ENCODE data around the gene EGFL8.

The EGFL8 gene

DNA sequence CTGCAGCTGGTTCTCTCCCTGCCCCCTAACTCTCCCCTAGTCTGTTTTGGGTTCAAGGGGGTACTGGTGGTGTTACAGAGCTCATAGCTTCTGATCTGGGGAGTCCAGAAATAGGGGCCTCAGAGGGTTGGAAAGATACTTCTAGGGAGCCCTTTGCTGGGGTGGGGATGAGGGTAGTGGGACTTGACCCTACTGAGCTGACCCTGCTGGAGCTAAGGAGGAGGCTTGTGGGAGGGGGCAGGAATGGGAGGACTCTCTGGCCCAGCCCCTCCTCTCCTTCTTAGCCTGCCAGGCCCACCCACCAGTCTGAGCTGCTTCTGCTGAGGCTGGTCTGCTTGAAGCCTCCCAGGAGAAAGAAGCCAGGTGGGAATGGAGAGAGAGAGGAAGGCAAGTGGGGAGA, at the start of gene EGFL8:
Gene EGFL8, plus strand, starts transcription at position 301 of the 400 bp plus-strand sequence. CDS start 1,571 bp downstream, outside the sequence.
- H3K27ac Mint-ChIP-seq, result no peak within 1 kb of the TSS
- H3K27me3 Mint-ChIP-seq, result no peaks in the 10 kb centered on the region
- H3K9me3 Mint-ChIP-seq, result no peaks in the 10 kb centered on the region
- peaks cover 14% of the 10 kb centered on the region for H3K4me1 Mint-ChIP-seq
- ATAC-seq, result no peak
- peaks cover 36% of the 10 kb centered on the region for H3K36me3 Mint-ChIP-seq
- H3K4me3 Mint-ChIP-seq, result no peak within 1 kb of the TSS

DNA sequence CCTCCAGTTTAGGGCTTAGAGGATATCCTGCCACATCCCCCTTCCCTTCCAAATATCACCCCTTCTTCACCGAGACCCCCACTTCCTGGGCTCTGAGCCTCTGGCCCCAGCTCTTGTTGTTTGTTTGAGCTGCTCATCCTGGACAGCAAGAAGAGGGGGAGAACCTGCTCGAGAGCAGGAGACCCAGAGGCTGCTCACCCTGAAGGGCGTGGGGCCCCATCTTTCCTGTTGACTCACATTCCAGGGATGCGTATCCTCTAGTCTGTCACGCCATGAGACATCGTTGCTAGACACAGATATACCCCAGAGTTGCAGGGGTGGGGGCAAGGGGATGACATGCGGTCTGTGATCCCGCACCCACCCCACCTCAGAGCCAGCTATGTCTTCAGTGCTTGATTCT, 49.6 kb upstream of the EGFL8 start:
- H3K4me1 Mint-ChIP-seq, result peaks cover 25% of the 10 kb centered on the region
- ATAC-seq, result no peak
- no peak overlapping the region for H3K27ac Mint-ChIP-seq
- peaks cover 61% of the 10 kb centered on the region for H3K36me3 Mint-ChIP-seq
- no peaks in the 10 kb centered on the region for H3K9me3 Mint-ChIP-seq
- no peak overlapping the region for H3K4me3 Mint-ChIP-seq
- H3K27me3 Mint-ChIP-seq, result no peaks in the 10 kb centered on the region

DNA sequence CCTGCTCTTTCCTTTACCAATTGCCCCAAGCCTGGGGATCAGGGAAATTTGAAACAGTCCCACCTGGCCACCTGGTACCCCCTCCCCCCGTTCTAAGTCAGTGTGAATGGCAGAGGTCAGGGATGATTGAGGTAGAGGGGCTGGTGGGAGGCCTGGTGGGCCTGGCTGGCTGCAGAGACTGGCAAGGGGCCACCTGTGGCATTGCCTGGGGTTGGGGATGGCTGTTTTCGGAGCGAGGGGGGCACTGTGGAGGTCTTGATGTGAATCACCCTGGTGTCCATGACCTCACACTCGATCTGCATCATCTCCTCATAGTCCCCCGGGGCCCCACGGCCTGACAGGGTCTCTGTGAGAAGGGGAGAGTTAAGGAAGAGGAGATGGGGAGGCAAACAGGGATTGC, 48.8 kb upstream of the EGFL8 start:
- Mint-ChIP-seq H3K9me3 (no peaks in the 10 kb centered on the region), H3K36me3 (peaks cover 69% of the 10 kb centered on the region), H3K27me3 (no peaks in the 10 kb centered on the region), H3K27ac (no peak overlapping the region), H3K4me1 (peaks cover 23% of the 10 kb centered on the region), H3K4me3 (no peak overlapping the region)
- ATAC-seq, result no peak

DNA sequence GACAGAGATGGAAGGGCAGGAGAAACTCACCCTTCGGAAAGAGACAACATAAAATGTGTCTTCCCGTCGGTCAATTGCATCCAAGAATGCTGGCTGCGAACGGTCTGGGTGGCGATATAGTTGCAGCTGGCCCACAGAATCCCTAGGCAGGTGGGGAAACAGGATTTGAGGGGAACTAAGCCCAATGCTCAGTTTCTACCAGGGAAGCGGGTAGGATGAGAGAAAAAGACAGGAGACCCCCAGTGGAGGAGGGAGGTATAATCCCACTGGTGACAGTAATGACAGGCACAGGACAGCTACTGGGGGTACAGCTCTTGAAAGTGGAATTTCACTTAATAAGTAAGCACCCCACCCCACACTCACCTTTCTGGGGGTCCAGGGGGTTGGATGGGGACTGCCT, 47.7 kb upstream of the EGFL8 start:
- Mint-ChIP-seq H3K9me3 (no peaks in the 10 kb centered on the region), H3K36me3 (peaks cover 73% of the 10 kb centered on the region), H3K4me1 (peaks cover 23% of the 10 kb centered on the region), H3K4me3 (no peak overlapping the region), H3K27ac (no peak overlapping the region), H3K27me3 (no peaks in the 10 kb centered on the region)
- ATAC-seq, result no peak

DNA sequence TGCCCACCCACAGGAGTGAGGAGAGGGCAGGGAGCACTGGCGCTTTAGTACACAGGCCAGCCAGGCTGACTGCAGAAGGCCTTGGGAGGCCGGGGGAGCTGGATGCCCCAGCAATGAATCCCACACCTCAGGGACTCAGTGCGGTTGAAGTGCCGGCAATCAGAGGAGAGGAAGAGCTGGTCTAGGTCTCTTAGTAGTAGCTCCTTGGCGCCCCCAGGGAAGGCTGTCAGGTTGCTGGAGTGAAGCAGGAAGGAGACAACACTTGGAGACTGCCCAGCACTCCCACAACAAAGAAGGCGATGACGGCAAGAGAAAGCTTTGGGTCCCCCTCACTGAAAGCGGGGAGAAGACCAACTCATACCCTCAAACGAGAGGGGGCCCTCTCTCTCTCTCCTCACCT, 46.9 kb upstream of the EGFL8 start:
- ATAC-seq, result no peak
- no peaks in the 10 kb centered on the region for H3K9me3 Mint-ChIP-seq
- H3K4me3 Mint-ChIP-seq, result no peak overlapping the region
- no peaks in the 10 kb centered on the region for H3K27me3 Mint-ChIP-seq
- no peak overlapping the region for H3K27ac Mint-ChIP-seq
- peaks cover 23% of the 10 kb centered on the region for H3K4me1 Mint-ChIP-seq
- H3K36me3 Mint-ChIP-seq, result peaks cover 77% of the 10 kb centered on the region

DNA sequence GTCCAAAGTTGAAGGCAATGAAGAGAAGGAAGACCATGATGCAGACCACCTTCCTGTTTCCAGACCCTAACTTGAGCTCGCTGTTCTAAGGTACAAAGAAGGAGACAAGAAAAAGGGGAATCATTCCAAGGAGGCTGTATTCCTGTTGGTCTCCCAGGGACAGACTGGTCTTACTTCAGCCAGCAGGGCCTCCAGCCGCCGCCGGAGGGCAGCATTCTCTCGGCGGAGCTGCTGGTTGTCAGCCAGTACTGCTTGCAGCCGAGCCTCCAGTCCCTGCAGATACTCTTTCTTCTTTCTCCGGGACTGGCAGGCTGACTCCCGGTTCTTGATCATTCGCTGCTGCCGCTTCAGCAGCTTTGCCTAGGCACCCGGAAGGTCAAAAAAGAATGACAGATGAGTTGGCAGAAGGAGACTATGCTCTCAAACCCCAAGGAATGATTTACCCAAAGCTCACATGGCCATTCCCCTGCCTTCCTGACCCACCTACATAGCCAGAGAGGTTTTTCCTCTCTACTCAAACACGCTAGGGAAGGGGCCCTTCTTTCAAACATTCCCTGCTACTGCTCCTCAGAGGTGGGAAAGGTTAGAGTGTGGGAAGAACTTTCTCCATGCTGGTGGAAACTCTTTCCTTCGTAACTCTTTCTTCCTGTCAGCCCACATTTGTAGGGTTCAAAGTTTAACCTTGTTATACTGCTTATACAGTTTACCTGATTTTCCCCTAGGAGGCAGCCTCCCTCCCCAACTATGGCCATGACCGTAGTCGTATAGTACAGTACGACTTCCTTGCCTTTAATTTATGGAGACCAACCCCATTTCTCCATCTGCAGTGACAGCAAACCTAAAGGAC, 45.4 kb upstream of the EGFL8 start:
- no peak overlapping the region for H3K27ac Mint-ChIP-seq
- no peaks in the 10 kb centered on the region for H3K27me3 Mint-ChIP-seq
- peak; percentile 89 for ATAC-seq
- H3K9me3 Mint-ChIP-seq, result no peaks in the 10 kb centered on the region
- peaks cover 74% of the 10 kb centered on the region for H3K36me3 Mint-ChIP-seq
- H3K4me1 Mint-ChIP-seq, result peaks cover 15% of the 10 kb centered on the region
- no peak overlapping the region for H3K4me3 Mint-ChIP-seq

DNA sequence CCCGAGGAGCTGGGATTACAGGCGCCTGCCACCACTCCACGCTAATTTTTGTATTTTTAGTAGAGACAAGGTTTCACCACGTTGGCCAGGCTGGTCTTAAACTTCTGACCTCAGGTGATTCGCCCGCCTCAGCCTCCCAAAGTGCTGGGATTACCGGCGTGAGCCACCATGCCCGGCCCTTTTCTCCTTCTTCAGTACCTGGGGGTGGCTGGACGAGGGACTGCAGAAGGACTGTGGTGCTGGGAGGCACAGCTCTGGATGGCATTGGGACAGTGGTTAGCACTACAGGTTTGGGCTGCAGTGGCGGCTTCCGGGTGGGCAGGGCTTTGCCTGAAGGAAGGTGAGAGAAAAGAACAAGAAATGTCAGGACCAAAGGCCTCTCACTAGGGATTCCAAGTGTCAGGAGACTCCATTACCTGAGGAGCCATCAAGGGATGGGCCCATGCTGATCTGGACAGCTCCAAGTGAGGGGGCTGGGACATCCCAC, 43.8 kb upstream of the EGFL8 start:
- H3K27me3 Mint-ChIP-seq, result no peaks in the 10 kb centered on the region
- no peaks in the 10 kb centered on the region for H3K9me3 Mint-ChIP-seq
- H3K36me3 Mint-ChIP-seq, result peaks cover 71% of the 10 kb centered on the region
- ATAC-seq, result no peak
- no peak overlapping the region for H3K4me3 Mint-ChIP-seq
- no peak overlapping the region for H3K27ac Mint-ChIP-seq
- peaks cover 23% of the 10 kb centered on the region for H3K4me1 Mint-ChIP-seq

DNA sequence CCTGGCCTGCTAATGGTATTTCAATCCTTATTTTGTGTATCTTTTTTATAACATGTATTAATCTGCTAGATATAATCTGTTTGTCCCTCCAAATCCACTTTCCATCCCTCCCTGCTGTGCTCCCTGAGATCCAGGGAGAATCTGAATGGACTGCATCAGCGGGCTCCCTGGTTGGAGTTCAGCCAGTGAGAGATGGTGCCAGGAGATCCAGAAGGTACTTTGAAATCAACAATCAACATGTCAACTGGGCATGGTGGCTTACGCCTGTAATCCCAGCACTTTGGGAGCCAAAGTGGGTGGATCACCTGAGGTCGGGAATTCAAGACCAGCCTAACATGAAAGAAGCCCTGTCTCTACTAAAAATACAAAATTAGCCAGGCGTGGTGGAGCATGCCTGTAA, 40.7 kb upstream of the EGFL8 start:
- Mint-ChIP-seq H3K36me3 (peaks cover 64% of the 10 kb centered on the region), H3K27me3 (no peaks in the 10 kb centered on the region), H3K27ac (no peak overlapping the region), H3K9me3 (no peaks in the 10 kb centered on the region), H3K4me3 (no peak overlapping the region), H3K4me1 (peaks cover 49% of the 10 kb centered on the region)
- no peak for ATAC-seq

DNA sequence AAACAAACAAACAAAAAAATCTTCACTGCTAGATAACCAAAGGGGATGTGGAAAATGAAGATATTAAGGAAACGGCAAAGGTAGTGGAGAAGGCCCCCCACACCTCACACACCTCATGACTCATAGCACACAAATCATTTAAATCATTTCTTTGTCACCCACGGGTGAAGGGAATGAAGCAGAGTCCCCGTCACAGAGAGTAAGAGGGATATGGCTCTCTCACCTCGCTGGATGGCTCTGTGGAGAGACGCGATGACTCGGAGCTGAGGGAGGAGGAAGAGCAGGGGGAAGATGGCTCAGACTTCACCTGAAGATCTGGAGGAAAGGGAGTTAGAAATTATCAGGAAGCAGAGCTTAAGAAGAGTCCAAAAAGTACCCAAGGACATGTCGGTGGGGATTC, 37.5 kb upstream of the EGFL8 start:
- Mint-ChIP-seq H3K4me3 (peak overlapping the region; percentile 100), H3K4me1 (peaks cover 59% of the 10 kb centered on the region), H3K36me3 (peaks cover 35% of the 10 kb centered on the region), H3K9me3 (no peaks in the 10 kb centered on the region), H3K27ac (peak overlapping the region; percentile 98), H3K27me3 (no peaks in the 10 kb centered on the region)
- no peak for ATAC-seq

DNA sequence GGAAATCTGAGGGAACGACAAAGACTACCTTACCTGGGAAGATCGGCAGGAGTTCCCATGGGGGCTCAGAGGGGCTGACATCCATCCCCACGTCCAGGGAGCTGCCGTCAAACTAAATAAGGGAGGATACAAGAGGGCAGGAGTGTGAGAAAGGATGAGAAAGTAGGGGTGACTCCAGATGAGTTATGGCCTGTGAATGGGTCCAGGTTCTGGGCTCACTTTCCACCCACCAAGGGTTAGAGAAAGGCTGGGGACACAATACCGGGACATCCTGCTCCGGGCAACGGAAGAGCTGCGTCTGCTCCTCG, 37.0 kb upstream of the EGFL8 start:
- Mint-ChIP-seq H3K27me3 (no peaks in the 10 kb centered on the region), H3K27ac (peak overlapping the region; percentile 98), H3K36me3 (peaks cover 30% of the 10 kb centered on the region), H3K4me3 (peak overlapping the region; percentile 100), H3K9me3 (no peaks in the 10 kb centered on the region), H3K4me1 (peaks cover 59% of the 10 kb centered on the region)
- no peak for ATAC-seq

DNA sequence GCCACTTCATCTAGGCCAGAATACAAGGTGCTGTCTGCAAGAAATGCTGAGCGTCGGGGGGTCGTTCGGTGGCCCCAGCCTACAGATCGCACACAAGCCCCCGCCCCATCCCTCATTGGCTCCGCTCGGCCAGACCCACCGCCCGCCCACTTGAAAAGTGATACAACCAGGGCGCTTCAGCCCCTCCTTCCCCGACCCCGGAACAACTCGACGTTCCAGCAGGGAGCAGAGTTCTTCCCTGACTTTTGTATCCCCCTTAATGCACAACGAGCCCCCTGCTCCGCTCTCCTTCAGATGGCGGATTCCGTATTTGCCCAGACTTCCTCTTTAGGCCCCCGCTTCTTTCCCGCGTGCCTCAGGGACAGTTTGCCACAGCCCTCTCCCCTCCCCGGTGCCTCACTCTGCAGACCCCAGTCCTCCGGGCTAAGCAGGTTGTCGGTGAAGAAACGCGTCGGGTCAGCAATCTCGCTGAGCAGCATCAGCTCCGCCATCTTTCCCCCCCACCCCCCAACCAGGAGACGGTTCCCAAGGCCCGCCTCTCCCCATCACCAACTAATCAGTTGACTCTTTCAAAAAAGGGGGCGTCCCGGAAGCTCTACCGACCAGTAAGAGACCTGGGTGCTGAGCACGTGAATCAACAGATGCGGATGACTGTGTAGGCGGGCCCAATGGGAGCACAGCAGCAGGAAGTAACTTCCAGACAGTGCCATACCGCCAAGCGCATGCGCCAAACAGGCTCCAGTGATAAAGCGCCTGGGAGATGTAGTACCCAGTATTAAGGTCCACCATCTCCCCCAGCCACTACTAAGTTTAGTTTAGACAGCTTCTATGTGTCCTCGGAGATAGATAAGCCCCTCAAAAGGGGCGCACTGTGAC, 36.4 kb upstream of the EGFL8 start, which contains the start of gene ATF6B:
Gene ATF6B, minus strand, starts transcription at position 530 of the 876 bp plus-strand sequence. Its CDS starts 39 bp downstream, at position 491.
- H3K9me3 Mint-ChIP-seq, result no peaks in the 10 kb centered on the region
- peak within 1 kb of the TSS; percentile 98 for H3K27ac Mint-ChIP-seq
- H3K36me3 Mint-ChIP-seq, result peaks cover 30% of the 10 kb centered on the region
- H3K4me1 Mint-ChIP-seq, result peaks cover 59% of the 10 kb centered on the region
- H3K4me3 Mint-ChIP-seq, result peak within 1 kb of the TSS; percentile 100
- no peaks in the 10 kb centered on the region for H3K27me3 Mint-ChIP-seq
- ATAC-seq, result peak; percentile 98

DNA sequence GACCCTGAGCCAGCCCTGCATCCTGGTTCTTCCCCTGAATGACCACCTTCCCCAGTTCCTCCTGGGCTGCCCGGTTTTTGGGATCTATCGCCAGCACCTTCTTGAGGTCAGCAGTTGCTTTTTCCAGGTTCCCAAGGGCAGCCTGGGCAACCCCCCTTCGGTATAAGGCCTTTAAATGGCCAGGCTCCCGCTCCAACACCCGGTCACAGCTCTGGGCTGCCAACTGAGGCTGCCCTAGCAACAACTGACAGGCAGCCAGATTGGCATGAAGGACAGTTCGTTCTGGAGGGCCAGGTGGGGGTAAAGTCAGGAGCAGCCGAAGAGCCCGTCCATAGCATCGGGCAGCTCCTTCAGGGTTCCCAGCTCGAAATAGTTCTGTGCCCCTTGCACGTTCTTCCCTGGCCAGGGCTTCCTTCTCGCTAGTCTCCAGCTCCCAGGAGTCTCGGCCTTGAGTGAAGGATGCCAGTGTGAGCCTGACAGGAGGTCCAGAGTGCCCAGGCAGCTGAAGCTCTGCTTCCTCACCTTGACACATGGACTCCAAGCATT, 35.6 kb upstream of the EGFL8 start:
- peak overlapping the region; percentile 98 for H3K27ac Mint-ChIP-seq
- H3K4me1 Mint-ChIP-seq, result peaks cover 59% of the 10 kb centered on the region
- peaks cover 26% of the 10 kb centered on the region for H3K36me3 Mint-ChIP-seq
- no peaks in the 10 kb centered on the region for H3K9me3 Mint-ChIP-seq
- ATAC-seq, result no peak
- H3K27me3 Mint-ChIP-seq, result no peaks in the 10 kb centered on the region
- peak overlapping the region; percentile 100 for H3K4me3 Mint-ChIP-seq

DNA sequence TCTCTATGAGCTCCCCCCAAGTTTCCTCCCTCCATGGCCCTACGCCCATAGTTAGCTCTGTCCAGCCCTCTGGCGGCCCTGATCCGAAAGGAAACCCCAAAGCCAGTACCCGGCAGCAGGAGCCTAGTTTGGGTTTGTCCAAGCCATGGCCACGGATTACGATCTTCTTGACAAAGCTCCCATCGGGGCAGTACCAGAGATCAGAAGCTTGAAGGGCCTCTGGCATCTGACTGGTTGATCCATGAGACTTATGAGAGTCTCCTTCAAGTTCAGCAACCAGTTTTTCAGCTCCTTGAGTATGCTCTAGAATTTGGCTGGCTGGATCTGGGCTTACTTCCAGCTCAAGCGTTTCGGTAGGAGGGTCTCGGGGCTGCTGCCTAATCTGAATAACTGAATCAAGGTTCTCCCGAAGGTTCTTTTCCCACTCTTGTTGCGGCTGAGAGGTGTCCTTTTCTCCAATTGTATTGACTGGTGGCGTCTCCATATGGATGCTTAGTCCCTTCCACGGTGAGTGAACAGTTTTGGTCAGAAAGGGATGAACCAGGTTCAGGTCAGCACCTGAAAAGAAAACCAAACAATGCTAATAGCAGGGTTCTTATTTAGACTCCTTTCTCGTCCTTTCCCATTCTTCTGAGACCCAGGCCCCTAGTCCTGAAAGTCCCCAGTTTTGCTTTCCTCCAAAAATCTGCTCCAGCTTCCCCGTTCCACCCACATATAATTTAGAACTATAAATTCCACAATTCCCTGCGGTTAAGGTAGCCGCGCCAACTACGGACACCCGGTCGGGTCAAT, 34.9 kb upstream of the EGFL8 start:
- H3K4me3 Mint-ChIP-seq, result peak overlapping the region; percentile 95
- H3K27me3 Mint-ChIP-seq, result no peaks in the 10 kb centered on the region
- no peaks in the 10 kb centered on the region for H3K9me3 Mint-ChIP-seq
- peaks cover 53% of the 10 kb centered on the region for H3K4me1 Mint-ChIP-seq
- ATAC-seq, result no peak
- H3K36me3 Mint-ChIP-seq, result peaks cover 19% of the 10 kb centered on the region
- peak overlapping the region; percentile 83 for H3K27ac Mint-ChIP-seq

DNA sequence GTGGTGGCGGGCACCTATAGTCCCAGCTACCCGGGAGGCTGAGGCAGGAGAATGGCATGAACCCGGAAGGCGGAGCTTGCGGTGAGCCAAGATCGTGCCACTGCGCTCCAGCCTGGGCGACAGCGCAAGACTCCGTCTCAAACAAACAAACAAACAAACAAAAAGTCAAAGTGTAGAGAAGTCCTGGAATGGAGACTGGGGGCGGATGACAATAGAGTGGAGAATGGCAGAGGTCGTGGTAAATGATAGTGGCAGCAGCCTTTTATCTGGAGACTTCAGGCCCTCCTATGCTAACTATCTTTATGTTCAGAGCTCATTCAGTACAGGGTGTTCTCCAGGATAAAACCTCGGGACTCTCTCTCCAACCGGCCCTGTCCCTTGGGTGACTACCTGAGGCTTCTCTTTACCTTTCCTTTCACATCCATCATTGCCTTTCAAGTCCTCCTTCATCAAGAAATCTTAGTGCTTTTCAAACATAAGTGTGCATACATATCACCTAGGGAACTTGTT, 32.9 kb upstream of the EGFL8 start:
- peaks cover 6% of the 10 kb centered on the region for H3K36me3 Mint-ChIP-seq
- no peaks in the 10 kb centered on the region for H3K9me3 Mint-ChIP-seq
- peaks cover 41% of the 10 kb centered on the region for H3K4me1 Mint-ChIP-seq
- no peaks in the 10 kb centered on the region for H3K27me3 Mint-ChIP-seq
- peak overlapping the region; percentile 32 for H3K4me3 Mint-ChIP-seq
- ATAC-seq, result no peak
- no peak overlapping the region for H3K27ac Mint-ChIP-seq
